ENCODE measurements around the gene HM13.
"Not testable (repeated sequence)": the region's sequence is repeated elsewhere in the genome, so short reads cannot be mapped to it uniquely, and the experiment has no call there.

The HM13 gene

GRCh38 chr20:31542963-31543362, 28.7 kb downstream of the HM13 start:
- no peak for DNase-seq (ENCODE audit: low read depth)

GRCh38 chr20:31543966-31544598, 29.8 kb downstream of the HM13 start:
- DNase-seq (ENCODE audit: low read depth), result peak; percentile 95

- no peak for DNase-seq (ENCODE audit: low read depth)
Measured at GRCh38 chr20:31544600-31544999, 30.4 kb downstream of the HM13 start.

DNA sequence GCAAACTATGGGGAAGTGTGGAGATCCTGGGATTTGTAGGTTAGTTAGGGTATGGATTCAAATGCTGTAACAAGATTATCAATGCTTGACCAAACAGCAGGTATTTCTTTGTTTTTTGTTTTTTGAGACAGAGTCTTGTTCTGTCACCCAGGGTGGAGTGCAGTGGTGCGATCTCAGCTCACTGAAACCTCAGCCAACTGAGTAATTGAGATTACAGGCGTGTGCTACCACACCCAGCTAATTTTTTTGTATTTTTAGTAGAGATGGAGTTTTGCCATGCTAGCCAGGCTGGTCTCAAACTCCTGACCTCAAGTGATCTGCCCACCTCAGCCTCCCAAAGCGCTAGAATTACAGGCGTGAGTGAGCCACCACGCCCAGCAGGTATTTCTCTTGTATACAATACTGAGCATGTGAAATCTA, 31.4 kb downstream of the HM13 start:
- not testable (repeated sequence) for DNase-seq (ENCODE audit: low read depth)

DNA sequence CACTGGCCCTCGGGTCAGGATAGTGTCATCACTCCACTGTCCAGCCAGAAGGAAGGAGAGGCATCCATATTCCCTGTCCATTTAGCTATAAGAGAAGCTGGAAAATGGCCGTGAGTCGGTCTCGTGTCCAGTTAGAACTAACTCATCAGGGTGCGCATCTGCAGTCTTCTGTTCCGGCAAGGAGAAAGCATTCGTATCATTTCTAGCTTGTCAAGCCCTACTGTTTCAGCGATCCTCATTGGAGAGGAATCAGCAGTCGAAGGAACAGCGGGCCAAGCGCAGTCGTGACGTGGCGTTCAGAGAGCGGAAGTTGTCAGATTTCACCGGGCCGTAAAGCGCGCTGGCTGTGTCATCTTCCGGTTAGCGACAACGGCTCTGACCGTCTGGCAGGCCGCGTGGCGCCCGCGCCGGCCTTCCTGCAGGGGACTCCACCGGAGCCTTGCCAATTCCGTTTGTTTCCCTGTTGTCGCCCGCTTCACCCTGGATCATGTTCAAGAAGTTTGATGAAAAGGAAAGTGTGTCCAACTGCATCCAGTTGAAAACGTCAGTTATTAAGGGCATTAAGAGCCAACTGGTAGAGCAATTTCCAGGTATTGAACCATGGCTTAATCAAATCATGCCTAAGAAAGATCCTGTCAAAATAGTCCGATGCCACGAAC, 32.9 kb downstream of the HM13 start:
- peak; percentile 83 for DNase-seq (ENCODE audit: low read depth)

DNA sequence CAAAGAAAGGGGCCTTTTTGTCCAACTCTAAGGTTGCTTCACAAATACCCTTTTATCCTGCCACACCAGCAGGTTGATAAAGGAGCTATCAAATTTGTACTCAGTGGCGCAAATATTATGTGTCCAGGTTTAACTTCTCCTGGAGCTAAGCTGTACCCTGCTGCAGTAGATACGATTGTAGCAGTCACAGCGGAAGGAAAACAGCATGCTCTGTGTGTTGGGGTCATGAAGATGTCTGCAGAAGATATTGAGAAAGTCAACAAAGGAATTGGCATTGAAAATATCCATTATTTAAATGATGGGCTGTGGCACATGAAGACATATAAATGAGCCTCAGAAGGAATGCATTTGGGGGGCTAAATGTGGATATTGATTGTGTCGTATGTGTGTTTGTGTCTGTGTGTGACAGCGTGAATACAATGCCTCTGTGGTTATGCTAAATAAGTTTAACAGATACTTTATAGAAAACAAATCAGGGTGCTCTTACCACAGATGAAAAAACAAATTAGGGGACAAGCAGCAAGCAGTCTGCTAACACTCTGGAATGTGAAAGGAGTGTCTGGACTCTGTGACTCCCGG, 33.6 kb downstream of the HM13 start:
- DNase-seq (ENCODE audit: low read depth), result no peak

DNA sequence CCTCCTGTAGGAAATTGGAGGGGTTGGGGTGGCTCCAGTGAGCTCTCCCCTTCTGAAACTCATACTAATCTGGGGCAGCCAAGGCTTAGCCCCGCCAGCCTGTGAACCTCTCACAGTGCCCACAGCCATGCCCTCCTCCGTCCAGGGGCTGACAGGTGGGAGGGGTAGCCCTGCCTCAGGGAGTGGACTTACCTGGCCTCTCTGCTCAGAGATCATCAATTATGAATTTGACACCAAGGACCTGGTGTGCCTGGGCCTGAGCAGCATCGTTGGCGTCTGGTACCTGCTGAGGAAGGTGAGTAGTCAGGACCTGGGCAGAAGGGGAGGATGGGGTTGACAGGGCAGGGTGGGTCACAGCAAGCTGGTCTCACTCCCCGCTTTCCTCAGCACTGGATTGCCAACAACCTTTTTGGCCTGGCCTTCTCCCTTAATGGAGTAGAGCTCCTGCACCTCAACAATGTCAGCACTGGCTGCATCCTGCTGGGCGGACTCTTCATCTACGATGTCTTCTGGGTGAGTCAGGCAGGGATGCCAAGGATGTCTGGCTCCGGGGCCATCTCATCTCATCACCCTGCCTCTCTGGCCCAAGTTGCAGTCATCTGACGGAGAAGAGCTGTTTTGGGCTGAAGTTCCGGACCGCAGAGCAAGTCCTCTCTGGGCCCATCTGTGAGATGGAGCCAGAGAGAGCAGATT, 34.7 kb downstream of the HM13 start:
- no peak for DNase-seq (ENCODE audit: low read depth)

GRCh38 chr20:31549513-31549880, 35.3 kb downstream of the HM13 start:
- DNase-seq (ENCODE audit: low read depth), result no peak

DNA sequence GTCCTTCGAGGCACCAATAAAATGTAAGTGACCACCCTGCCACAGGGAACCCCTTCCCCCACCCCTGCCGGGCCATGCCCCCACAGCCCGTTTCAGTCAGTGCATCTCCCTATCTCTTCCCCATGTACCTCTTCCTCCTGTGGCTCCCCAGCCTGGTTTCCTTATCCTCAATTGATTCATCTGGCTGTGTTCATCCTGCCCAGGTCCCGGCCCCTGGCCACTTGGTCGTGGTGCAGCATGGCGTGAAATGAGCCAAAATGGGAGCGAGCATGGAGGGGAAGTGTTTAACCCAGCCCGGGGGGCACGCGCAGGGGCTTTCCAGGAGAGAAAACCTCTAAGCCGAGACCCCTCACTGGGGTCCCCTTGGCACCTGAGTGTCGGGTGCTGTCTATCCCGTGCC, 35.9 kb downstream of the HM13 start:
- DNase-seq (ENCODE audit: low read depth), result no peak

GRCh38 chr20:31551163-31552081, 37.2 kb downstream of the HM13 start:
- no peak for DNase-seq (ENCODE audit: low read depth)

DNA sequence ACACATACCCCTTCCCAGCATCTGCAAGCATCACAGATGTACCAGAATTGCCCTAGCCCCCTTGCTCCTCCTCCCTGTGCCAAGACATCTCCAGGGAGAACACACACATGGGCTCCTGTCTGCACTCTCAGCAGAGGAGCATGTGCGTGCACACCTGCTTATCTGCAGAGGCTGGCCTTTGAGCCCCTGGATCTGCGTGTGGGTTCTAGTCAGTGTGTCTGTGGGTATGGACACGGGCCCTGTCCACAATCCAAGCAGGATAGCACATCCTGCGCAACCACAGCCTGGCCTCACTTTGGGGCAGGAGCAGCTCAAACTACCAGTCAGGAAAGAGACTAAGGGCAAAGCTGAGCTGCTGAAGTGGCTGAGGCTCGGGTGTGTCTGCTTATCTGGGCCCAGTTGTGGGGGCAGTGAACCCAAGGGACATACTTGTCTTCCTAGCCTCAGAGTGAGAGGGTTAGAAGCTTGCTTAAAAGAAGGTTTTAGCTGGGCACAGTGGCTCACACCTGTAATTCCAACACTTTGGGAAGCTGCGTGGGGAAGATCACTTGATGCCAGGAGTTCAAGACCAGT, 41.0 kb downstream of the HM13 start:
- no peak for DNase-seq (ENCODE audit: low read depth)

DNA sequence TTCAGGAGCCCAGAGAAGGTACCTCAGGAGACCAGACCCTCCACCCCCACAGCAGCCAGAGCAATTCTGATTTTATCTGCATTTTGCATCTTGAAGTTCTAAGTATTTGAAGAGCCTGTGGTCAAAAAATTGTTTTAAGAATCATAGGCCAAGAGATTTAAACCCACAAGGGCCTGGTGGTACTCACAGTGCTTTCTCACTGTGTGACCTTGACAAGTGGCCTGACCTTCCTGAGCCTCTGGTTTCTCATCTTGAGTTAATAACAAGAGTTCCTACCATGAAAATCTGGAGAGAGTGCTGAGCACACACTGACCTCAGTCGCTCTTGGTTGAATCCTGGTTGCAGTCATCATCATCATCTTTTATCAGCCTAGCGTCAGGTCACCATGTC, 45.5 kb downstream of the HM13 start:
- no peak for DNase-seq (ENCODE audit: low read depth)

- DNase-seq (ENCODE audit: low read depth), result peak; percentile 58
Measured at GRCh38 chr20:31560094-31560745, 46.0 kb downstream of the HM13 start.

DNA sequence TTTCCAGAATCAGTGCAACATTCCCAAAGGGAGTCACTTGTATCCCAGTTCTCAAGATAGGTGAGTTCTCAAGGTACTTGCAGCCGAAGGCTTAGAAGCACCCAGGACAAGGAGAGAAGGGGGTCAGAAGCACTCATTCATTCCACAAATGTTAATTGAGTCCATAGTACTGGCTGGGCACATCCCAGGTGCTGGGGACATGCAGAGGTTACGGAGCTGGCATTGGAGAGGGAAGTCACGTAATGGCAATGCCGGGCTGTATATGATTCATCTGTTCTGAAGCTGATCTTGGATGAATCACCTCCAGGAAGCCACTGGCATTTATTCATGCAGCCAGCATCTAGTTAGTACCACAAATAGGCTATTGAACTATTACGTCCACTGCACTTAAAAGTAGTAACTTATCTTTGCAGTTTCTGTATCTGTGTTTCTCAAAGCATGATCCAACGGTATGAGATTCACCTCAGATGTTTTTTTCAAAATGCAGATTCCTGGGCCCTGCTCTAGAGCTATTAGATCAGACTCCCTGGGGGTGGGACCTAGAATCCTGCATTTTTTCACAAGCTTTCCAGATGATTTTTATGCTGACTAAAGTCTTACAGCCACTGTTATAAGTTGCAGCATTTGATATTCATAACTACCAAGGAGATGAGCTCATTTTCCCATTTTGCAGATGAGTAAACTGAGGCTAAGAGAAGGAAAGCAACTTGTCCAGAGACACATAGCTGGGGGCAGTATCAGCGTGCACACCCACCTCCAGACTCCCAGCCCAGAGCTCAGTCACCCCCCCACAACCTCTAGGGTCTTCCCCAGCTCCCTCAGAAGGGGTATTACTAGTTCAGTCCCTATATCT, 46.7 kb downstream of the HM13 start:
- DNase-seq (ENCODE audit: low read depth), result peak; percentile 99

DNA sequence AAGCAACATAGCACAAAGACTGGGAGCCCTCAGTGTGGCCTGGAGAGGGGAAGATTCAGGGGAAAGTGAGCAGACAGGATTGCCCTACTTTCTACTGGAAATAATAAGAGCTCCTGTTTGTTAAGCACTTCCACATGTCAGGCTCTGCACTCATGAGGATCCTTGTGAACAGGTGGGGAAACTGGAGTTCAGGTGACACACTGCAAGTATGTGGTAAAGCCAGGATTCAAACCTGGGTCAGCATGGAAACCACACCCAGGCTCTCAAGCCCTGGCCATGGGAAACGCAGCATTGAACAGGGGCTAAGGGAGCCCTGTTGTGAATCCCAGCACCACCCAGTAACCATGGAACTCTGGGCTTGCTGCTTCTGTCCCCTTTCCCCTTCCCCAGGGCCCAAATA, 48.0 kb downstream of the HM13 start:
- DNase-seq (ENCODE audit: low read depth), result no peak

GRCh38 chr20:31564284-31564683, 50.0 kb downstream of the HM13 start:
- no peak for DNase-seq (ENCODE audit: low read depth)

GRCh38 chr20:31565699-31566318, 51.6 kb downstream of the HM13 start:
- DNase-seq (ENCODE audit: low read depth), result no peak

DNA sequence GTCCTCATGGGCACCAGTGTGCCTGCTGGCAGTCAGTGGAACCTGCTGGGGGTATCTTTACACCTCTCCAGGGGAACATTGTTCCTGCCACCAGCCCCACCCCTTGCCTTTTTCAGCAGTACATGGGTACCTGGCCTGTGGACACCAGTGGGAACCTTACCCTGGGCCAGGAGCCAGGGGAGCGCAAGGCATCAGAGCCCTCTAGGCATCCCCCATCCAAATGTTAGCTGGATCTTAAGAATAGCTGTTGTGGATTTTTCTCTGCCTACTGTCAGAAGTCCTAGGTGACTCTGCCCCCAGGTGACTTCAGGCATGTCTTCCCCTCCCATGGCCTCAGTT, 52.0 kb downstream of the HM13 start:
- DNase-seq (ENCODE audit: low read depth), result no peak

DNA sequence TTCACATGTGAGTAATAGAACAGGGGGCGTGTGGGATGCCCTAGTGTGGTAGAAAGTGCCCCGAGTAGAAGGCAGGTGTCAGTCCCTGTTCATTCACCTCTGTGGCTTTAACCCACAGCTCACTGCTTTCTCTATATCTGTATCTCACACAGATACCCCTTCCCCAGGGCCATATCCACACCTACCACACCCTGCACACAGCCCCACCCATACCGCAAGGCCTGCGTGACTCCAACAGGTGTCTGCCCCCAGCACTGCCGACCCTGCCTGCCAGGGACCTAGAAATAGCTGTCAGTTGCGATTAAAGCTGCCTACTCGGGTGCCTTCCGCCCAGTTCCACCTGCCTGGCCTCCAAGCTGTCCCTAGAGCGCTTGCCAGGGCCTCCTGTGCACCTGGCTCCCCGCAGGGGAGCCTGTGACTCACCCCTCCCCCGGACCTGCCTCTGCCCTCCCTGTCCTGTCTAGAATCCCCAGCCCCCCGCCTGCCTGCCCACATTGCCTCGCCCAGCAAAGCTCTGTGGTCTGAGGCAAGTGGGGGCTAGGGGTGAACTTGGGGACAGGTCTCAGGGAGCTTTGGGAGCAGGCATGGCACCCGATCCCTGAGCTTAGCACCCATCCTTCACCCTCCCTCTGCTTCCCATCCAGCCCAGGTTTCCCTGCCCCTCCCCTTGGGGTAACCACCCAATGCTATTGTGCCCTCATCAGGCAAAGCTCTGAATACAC, 52.6 kb downstream of the HM13 start:
- no peak for DNase-seq (ENCODE audit: low read depth)
